IMR-90 (cell line): ENCODE results near the gene FER.

ENCODE experiments used
- POLR2A ChIP-seq: IDR thresholded peaks from 2 replicates; pipeline ENCODE4 v1.6.1; 2012; ENCODE audit warnings: mild to moderate bottlenecking, low read depth, low read length
- RCOR1 ChIP-seq: IDR thresholded peaks from 2 replicates; pipeline ENCODE4 v1.6.1; 2012; ENCODE audit warnings: mild to moderate bottlenecking, low read length, improper control_type of control experiment; ENCODE audit not compliant: insufficient replicate concordance
- TF ChIP-seq, protein P1 (sequence below): conservative IDR thresholded peaks from 2 replicates; pipeline ENCODE4 v1.5.1; 2012; ENCODE audit warnings: mild to moderate bottlenecking, low read depth, low read length, improper control_type of control experiment

DNA sequence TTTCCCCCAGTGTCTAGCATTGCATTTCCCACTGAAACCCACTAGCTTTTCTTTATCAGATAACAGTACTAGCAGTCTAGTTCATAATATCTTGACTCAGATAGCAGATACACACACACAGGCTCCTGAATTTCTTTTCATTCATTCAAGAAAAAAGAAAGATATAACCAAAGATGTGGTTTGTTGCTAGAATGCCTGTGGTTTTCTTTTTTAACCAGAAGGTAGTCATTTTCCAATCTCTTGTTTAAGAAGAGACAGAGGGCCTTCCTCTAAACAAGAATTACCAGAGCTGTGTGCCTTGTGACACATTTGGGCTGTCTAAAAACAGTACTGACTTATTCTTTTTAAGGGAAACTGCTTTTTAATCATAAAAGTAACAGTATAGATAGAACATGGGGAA is 494.8 kb downstream of the FER start:
- no peak for TF ChIP-seq POLR2A
- TF ChIP-seq, protein P1, sequence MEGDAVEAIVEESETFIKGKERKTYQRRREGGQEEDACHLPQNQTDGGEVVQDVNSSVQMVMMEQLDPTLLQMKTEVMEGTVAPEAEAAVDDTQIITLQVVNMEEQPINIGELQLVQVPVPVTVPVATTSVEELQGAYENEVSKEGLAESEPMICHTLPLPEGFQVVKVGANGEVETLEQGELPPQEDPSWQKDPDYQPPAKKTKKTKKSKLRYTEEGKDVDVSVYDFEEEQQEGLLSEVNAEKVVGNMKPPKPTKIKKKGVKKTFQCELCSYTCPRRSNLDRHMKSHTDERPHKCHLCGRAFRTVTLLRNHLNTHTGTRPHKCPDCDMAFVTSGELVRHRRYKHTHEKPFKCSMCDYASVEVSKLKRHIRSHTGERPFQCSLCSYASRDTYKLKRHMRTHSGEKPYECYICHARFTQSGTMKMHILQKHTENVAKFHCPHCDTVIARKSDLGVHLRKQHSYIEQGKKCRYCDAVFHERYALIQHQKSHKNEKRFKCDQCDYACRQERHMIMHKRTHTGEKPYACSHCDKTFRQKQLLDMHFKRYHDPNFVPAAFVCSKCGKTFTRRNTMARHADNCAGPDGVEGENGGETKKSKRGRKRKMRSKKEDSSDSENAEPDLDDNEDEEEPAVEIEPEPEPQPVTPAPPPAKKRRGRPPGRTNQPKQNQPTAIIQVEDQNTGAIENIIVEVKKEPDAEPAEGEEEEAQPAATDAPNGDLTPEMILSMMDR, result no peak
- no peak for TF ChIP-seq RCOR1
